GM21717 (cell line): ENCODE measurements around the gene DSCAM.

Experiments used
- ATAC-seq: cut with Tn5 transposase; IDR thresholded peaks from one replicate; pipeline ENCODE4 v1.9.1; 2021; ENCODE audit warnings: mild to moderate bottlenecking, moderate library complexity; ENCODE audit not compliant: unreplicated experiment

Gene DSCAM

GRCh38 chr21:40620386-40621145 is 226.4 kb downstream of the DSCAM start:
- ATAC-seq = no peak

DNA sequence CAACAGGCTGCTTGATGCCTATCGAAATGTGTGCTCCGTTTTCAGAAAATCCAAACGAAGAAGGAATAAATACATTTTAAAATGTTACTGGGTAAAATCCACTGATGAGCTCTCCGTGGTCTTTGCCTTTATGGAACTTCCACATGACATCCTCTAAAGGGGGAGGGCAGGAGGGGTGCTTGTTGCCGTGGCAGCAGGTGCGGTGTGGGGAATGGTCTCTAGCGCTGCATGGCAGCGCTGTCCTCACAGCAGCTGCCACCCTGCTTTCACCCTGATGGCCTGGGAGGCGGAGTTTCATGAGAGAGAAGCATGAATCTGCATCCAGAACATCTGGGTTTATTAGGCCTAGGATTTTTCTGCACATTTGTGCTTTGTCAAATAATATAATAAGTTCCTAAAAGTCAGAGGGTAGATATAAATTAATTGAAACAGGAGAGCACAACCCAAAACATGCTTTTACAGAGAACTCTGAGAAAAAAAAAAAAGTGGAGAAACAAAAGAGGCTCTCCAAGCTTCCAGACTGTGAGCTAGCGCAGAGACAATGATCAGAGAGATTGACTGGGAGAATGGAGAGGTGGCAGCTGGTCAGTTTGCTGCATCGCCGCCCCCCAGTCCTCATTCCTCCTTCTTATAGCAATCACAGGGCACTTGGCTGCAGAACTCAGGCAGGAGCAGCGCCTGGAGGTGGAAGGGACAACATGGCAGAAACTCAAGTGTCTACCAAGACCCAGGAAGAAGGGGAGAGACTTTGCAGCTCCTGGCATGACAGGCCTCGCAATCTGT is 228.6 kb downstream of the DSCAM start:
- no peak for ATAC-seq

DNA sequence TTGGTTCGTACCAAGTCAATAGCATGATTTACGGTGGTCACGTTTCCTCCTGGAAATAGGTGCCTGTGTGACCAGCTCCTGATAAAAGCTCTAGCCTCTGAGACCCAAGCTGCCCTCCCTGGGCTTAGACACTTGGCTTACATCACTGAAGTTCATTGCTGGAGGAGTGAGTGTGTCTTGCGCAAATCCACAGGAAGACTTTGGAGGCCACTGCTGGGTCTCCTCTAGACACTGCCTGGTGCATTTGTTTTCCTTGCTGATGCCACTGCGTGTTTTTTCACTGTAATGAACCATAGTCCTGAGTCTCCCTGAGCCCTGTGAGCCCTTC is 230.6 kb downstream of the DSCAM start:
- no peak for ATAC-seq

- ATAC-seq = no peak
These were observed 231.2 kb downstream of the DSCAM start for GRCh38 chr21:40615505-40616376.

DNA sequence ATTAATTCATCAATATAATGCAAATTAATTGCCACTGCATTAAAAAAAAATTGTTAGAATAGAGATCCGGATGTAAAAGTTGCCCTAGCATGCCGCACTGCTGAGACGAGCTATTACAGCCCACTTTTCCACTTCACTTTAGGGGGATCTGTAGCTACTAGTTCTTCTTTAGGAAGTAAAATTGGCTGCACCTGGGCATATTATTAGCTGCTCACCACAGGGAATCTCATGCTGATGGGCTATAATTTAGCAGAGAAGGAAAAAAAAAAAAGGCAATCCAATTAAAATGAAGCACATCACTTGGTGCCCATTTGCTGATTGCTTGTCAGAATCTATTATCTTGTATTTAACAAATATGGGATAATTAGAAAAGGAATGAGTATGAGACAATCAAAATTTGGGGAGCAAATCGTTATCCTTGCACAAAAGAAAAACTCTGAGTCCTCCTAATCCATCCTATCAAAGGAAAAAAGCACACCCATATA is 233.4 kb downstream of the DSCAM start:
- no peak for ATAC-seq

- no peak for ATAC-seq
These were observed 236.6 kb downstream of the DSCAM start for GRCh38 chr21:40610345-40610744.

GRCh38 chr21:40606341-40606740 is 240.6 kb downstream of the DSCAM start:
- ATAC-seq = no peak

GRCh38 chr21:40605094-40605493 is 241.9 kb downstream of the DSCAM start:
- no peak for ATAC-seq

- ATAC-seq = no peak
These were observed 243.2 kb downstream of the DSCAM start for GRCh38 chr21:40603774-40604173.

- no peak for ATAC-seq
These were observed 244.9 kb downstream of the DSCAM start for GRCh38 chr21:40602080-40602479.

DNA sequence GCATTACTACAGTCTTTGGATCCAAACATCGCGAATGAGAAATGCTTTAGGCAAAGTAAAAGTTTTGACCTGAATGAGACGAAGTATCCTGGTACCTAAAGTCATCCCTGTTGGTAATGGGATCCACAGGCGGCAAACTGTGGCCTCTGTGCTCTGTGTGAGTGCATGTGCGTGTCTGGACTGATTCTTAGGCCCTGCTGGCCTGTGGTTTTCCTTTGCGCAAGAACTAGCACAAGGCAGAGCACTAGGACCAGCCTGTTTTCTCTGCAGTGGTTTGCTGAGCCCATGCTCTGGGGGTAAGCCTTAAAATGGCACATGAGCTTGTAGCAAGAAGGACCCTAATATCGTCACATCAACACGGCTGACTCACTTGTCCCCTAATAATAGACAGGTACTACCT is 251.2 kb downstream of the DSCAM start:
- ATAC-seq = no peak

DNA sequence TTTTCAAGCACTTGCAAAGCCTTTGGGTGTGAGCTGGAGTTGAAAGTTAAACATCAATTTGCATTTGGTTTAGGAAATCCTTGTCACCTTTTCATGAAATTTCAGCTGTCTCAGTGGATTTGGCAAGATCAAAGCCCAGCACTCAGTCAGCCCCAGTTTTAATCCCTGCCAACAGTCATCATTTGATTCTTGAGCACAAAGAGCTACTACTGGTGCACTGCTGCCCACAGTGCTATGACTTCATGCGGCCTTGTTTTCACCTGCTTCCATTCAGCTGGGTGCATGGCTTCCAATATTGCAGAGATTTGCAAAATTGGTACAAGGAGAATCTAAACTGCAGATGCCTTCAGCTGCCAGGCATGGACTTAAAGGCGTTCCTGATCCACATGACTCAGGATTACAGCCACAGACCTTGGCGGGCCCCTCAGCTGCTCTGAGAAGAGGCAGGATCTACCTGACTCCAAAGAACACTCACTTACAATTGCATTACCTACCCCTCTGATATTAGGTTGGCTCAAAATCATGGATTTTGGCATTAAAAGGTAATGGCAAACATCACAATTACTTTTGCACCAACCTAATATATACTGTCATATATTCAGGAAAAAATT is 259.1 kb downstream of the DSCAM start:
- no peak for ATAC-seq

- ATAC-seq = no peak
These were observed 260.4 kb downstream of the DSCAM start for GRCh38 chr21:40586575-40586974.

GRCh38 chr21:40577285-40578043 is 269.5 kb downstream of the DSCAM start:
- no peak for ATAC-seq

DNA sequence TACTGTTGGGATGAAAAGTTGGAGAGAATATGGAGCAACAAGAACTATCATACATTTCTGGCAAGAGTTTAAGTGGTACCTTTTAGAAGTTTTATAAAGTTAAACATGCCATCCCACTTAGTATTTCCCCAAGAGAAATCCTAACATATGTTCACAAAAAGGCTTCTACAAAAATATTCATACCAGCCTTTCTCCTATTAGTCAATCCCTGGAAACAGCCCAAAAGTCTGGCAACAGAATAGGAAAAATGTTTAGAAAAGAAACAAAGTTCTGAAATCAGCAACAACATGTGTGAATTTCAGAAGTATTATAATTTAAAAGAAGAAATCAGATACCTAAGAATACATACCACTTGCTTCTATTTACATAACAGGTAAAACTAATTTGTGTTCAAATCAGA is 271.0 kb downstream of the DSCAM start:
- no peak for ATAC-seq

DNA sequence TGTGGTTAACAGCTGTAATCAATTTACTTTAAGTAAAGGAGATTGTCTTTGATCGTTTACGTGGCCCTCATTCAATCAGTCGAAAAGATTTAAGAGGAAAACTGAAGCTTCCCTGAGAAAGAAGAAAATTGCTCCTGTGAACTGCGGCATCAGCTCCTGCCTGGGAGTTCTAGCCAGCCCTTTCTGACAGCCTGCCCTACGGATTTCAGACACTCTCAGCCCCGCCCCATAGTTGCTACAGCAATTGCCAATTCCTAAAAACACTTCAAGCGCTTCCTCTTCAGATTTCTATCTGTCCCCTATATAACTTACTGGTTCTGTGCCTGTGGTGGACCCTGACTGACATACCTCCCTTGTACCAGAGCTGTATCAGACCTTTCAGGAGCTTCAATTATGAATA is 277.6 kb downstream of the DSCAM start:
- ATAC-seq = no peak

DNA sequence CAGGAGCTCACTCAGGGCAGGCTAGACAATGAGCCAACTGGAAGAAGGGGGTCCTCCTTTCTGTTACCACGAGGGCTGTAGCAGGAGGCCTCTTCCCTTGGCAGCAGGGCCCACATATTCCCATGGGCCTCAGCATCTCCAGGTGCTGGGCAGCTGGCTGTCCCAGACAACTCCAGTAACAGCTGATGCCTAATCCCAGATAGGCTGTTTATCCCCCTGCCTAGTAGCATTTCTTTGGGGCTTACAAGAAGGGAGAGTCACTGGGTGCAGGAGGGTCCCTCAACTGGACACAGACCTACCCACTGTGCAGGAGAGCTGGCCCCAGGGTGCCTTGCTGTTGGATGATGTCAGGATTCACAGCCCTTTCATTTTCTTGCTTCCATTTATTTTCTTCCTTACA is 278.2 kb downstream of the DSCAM start:
- no peak for ATAC-seq

DNA sequence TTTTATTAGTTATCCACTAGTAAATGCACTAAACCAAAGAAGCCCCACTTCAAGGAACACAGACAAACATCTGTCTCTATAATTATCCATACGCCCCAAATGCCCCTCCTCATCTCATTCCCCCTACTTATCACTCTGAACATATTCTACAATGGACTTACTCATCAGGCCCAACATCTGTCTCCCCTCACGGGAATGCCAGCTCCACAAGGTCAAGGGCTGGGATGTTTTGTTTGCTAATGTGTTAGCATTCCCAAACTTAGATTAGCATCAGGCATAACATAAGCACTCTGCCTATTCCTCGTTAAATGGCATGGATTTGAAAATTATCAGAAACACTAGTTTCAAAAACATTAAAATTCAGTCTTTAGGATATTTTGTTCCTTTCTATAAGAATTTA is 279.5 kb downstream of the DSCAM start:
- no peak for ATAC-seq

GRCh38 chr21:40566486-40566885 is 280.5 kb downstream of the DSCAM start:
- no peak for ATAC-seq

GRCh38 chr21:40564318-40564717 is 282.6 kb downstream of the DSCAM start:
- ATAC-seq = no peak
